Measurements from ENCODE around the gene IL16.

DNA sequence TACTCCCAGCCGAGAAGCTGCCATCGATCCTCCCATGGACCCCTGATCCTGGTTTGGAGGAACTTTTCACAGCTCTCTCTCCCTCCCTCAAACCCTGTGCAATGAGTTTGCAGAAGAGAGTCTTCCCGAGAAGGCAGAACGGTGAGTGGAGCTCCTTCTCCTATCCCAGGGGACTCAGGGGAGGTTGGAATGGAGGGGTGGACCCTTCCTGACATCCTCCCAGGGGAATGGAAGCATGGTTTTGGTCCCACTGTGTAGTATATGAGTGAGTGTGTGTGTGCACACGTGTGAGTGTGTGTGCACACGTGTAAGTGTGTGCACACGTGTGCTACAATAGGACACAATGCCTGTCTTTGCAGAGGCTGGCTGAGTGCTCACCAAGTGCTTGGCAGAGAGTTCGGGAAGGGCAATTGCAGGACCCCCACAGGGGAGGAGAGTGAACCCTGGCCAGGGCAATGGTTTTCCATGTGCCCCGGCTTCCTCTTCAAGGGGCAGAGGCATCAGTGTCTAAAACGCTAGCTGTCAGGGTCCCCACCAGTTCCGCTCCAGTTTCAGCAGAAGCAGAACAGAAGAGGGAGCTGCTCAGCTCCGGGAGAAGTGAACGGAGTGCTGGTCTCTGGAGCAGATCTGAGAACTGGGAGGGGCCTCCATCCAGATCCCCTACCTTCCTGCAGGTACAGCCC lies 13.8 kb upstream of the IL16 start:
- no peak for TF ChIP-seq CTCF (IDR thresholded peaks at IDR 0.05)
- TF ChIP-seq POLR2A (IDR thresholded peaks at IDR 0.05), result no peak
